CD14-positive monocyte (primary cell): ENCODE data around the gene CTNND2. TPM values are rescaled to one million over a fixed set of nuclear protein-coding genes. Genes with fewer than 3 reads are reported as not detected.

ENCODE experiments used
- DNase-seq, 3 donors: peaks; one replicate each; pipeline ENCODE4 v3.0.0-alpha.2; 2011 to 2022
- H2AFZ ChIP-seq: 2 replicates; pipeline ENCODE4 v1.6.0; 2012; ENCODE audit warnings: mild to moderate bottlenecking, low read depth, low read length, inconsistent platforms; ENCODE audit not compliant: insufficient read depth, poor library complexity, severe bottlenecking
- H3K27ac ChIP-seq, 2 donors: 1 replicate in 1 of 2; 2 replicates in 1 of 2; pipeline ENCODE4 v1.5.1; 2012 to 2013; ENCODE audit warnings: low read length in 2 of 2, control low read depth in 1 of 2, inconsistent platforms in 1 of 2, low read depth in 1 of 2, mild to moderate bottlenecking in 1 of 2
- H3K27me3 ChIP-seq, 2 donors: one replicate each; pipeline versions ENCODE4 v1.6.0 to v1.6.1; 2011 to 2013; ENCODE audit warnings: low read length in 2 of 2; ENCODE audit not compliant: control insufficient read depth in 2 of 2, insufficient read depth in 2 of 2
- H3K36me3 ChIP-seq, 2 donors: replicated peaks in 1 of 2; 1 replicate in 1 of 2; 2 replicates in 1 of 2; pipeline versions ENCODE4 v1.5.1 to v1.6.1; 2012 to 2013; ENCODE audit warnings: low read length in 2 of 2, control low read depth in 1 of 2, inconsistent platforms in 1 of 2, mild to moderate bottlenecking in 1 of 2; ENCODE audit not compliant: insufficient read depth in 2 of 2, control insufficient read depth in 1 of 2
- H3K4me1 ChIP-seq, 2 donors: 1 replicate in 1 of 2; 2 replicates in 1 of 2; pipeline versions ENCODE4 v1.5.1 to v1.6.1; 2012 to 2013; ENCODE audit warnings: low read length in 2 of 2, control low read depth in 1 of 2, inconsistent platforms in 1 of 2, mild to moderate bottlenecking in 1 of 2, moderate library complexity in 1 of 2; ENCODE audit not compliant: insufficient read depth in 2 of 2, control insufficient read depth in 1 of 2
- H3K4me2 ChIP-seq: replicated peaks from 2 replicates; pipeline ENCODE3; 2012; ENCODE audit warnings: low read length, moderate library complexity, mild to moderate bottlenecking; ENCODE audit not compliant: poor library complexity, severe bottlenecking; ENCODE audit errors: extremely low read depth
- H3K4me3 ChIP-seq, 3 experiments: fragments of 200-600 bp in 1 of 3; sonication (generic) in 1 of 3; replicated peaks in 1 of 3; 1 replicate in 2 of 3; 2 replicates in 1 of 3; pipeline ENCODE4 v1.5.1; 2011 to 2013; ENCODE audit warnings: low read length in 3 of 3, mild to moderate bottlenecking in 3 of 3, control low read depth in 2 of 3, low read depth in 2 of 3, inconsistent platforms in 1 of 3, moderate library complexity in 1 of 3
- H3K79me2 ChIP-seq: 2 replicates; pipeline ENCODE4 v1.6.0; 2012; ENCODE audit warnings: mild to moderate bottlenecking, control low read depth, inconsistent platforms, low read length, moderate library complexity; ENCODE audit not compliant: insufficient read depth
- H3K9ac ChIP-seq: 2 replicates; pipeline ENCODE4 v1.6.0; 2017; ENCODE audit warnings: low read length, mild to moderate bottlenecking; ENCODE audit not compliant: insufficient read depth, poor library complexity, severe bottlenecking
- H3K9me3 ChIP-seq, 2 donors: replicated peaks in 1 of 2; 1 replicate in 1 of 2; 2 replicates in 1 of 2; pipeline versions ENCODE4 v1.5.1 to v1.6.1; 2012 to 2013; ENCODE audit warnings: low read length in 2 of 2, control low read depth in 1 of 2; ENCODE audit not compliant: control insufficient read depth in 1 of 2, insufficient read depth in 1 of 2
- H4K20me1 ChIP-seq: 2 replicates; pipeline ENCODE4 v1.6.0; 2012; ENCODE audit warnings: mild to moderate bottlenecking, low read length, control low read depth, moderate library complexity; ENCODE audit not compliant: insufficient read depth
- H3K27ac Mint-ChIP-seq, 7 donors: one replicate each; pipeline ENCODE4 v1.8.0; 2020; ENCODE audit warnings: mild to moderate bottlenecking in 7 of 7, mixed read lengths in 7 of 7, moderate library complexity in 6 of 7, inconsistent platforms in 2 of 7
- H3K27me3 Mint-ChIP-seq, 3 donors: one replicate each; pipeline ENCODE4 v1.8.0; 2021 to 2022; ENCODE audit warnings: low read depth in 3 of 3, mild to moderate bottlenecking in 3 of 3, mixed read lengths in 3 of 3, moderate library complexity in 3 of 3, inconsistent platforms in 1 of 3
- H3K36me3 Mint-ChIP-seq, 2 donors: one replicate each; pipeline ENCODE4 v1.8.0; 2020; ENCODE audit warnings: mixed read lengths in 2 of 2, inconsistent platforms in 1 of 2, mild to moderate bottlenecking in 1 of 2
- H3K4me1 Mint-ChIP-seq: one replicate; pipeline ENCODE4 v1.8.0; 2020; ENCODE audit warnings: mild to moderate bottlenecking, mixed read lengths
- H3K4me3 Mint-ChIP-seq, 2 donors: one replicate each; pipeline ENCODE4 v1.8.0; 2020; ENCODE audit warnings: mild to moderate bottlenecking in 2 of 2, mixed read lengths in 2 of 2, moderate library complexity in 1 of 2
- H3K9me3 Mint-ChIP-seq, 7 donors: one replicate each; pipeline ENCODE4 v1.8.0; 2020 to 2022; ENCODE audit warnings: mixed read lengths in 7 of 7, mild to moderate bottlenecking in 6 of 7, moderate library complexity in 6 of 7, inconsistent platforms in 2 of 7
- CTCF ChIP-seq: fragments of 200-600 bp; IDR thresholded peaks from one replicate; pipeline ENCODE4 v1.8.0; 2022; ENCODE audit warnings: antibody characterized with exemption, mild to moderate bottlenecking
- WGBS: methylation state at CpG from one replicate; pipeline ENCODE4 v1.1.5; 2013; ENCODE audit warnings: missing lambda C conversion rate; ENCODE audit not compliant: insufficient coverage; 5-methylcytosine and 5-hydroxymethylcytosine counted together
- intact Hi-C, 2 donors: fragments of 100-400 bp; cut with micrococcal nuclease; formaldehyde crosslinking; loops; one replicate each; pipeline versions ENCODE4 v1.15.0 to v1.15.1; 2023
- polyA plus RNA-seq, 3 donors: library from polyadenylated mRNA; depleted of rRNA in 1 of 3; unstranded in 2 of 3; stranded (reverse) in 1 of 3; fragments of 300-500 nt in 2 of 3; fragments of >200 nt in 1 of 3; fragmentation: Illumina TruSeq in 2 of 3; gene quantifications; 1 replicate in 2 of 3; 2 replicates in 1 of 3; pipeline ENCODE4 v1.2.3, GENCODE V29; 2012 to 2021

The CTNND2 gene
- polyA plus RNA-seq, 3 donors: not detected

- H3K9me3 ChIP-seq: no peaks in the 10 kb centered on the region
- no peak overlapping the region for H3K4me2 ChIP-seq
- no peak for TF ChIP-seq CTCF
- 78% methylated on average over 3 of the region's 3 CpGs for WGBS
- no peaks in the 10 kb centered on the region for H4K20me1 ChIP-seq
- no peak overlapping the region for H3K27ac ChIP-seq
- no peaks in the 10 kb centered on the region for H3K4me1 ChIP-seq
- intact Hi-C loops: no loop called here
- no peaks in the 10 kb centered on the region for H3K36me3 ChIP-seq
- no peak overlapping the region for H3K4me3 ChIP-seq
- no peaks in the 10 kb centered on the region for H3K36me3 Mint-ChIP-seq
- no peak overlapping the region for H2AFZ ChIP-seq
- H3K27ac Mint-ChIP-seq: no peak overlapping the region
- H3K4me1 Mint-ChIP-seq: no peaks in the 10 kb centered on the region
- no peaks in the 10 kb centered on the region for H3K27me3 ChIP-seq
- H3K4me3 Mint-ChIP-seq: no peak overlapping the region
- DNase-seq: no peak
- peaks cover 0 to 5% (median 0%) of the 10 kb centered on the region in 3 donors for H3K27me3 Mint-ChIP-seq
- H3K9me3 Mint-ChIP-seq: peaks cover 0 to 8% (median 0%) of the 10 kb centered on the region in 7 donors
- no peaks in the 10 kb centered on the region for H3K79me2 ChIP-seq
- H3K9ac ChIP-seq: no peak overlapping the region
These were observed 383.9 kb downstream of the CTNND2 start for GRCh38 chr5:11520241-11520930.

- Mint-ChIP-seq H3K27me3 (peaks cover 0 to 5% (median 0%) of the 10 kb centered on the region in 3 donors), H3K9me3 (peaks cover 0 to 8% (median 0%) of the 10 kb centered on the region in 7 donors), H3K4me1 (no peaks in the 10 kb centered on the region), H3K36me3 (no peaks in the 10 kb centered on the region), H3K27ac (no peak overlapping the region), H3K4me3 (no peak overlapping the region)
- Histone ChIP-seq H3K79me2 (no peaks in the 10 kb centered on the region), H3K27ac (no peak overlapping the region), H2AFZ (no peak overlapping the region), H3K9me3 (no peaks in the 10 kb centered on the region), H3K9ac (no peak overlapping the region), H3K4me1 (no peaks in the 10 kb centered on the region), H3K36me3 (no peaks in the 10 kb centered on the region), H3K4me2 (no peak overlapping the region), H4K20me1 (no peaks in the 10 kb centered on the region), H3K4me3 (no peak overlapping the region), H3K27me3 (no peaks in the 10 kb centered on the region)
- no CpG with 5 or more reads among the region's 2 CpGs for WGBS
- intact Hi-C loops: no loop called here
- TF ChIP-seq CTCF: no peak
- DNase-seq: no peak
These were observed 385.0 kb downstream of the CTNND2 start for GRCh38 chr5:11519236-11519635.
